MCF 10A (cell line): ENCODE results near the gene CPVL. TPM values are rescaled to one million over a fixed set of nuclear protein-coding genes. Genes with fewer than 3 reads are reported as not detected.
"Not testable (repeated sequence)": the region's sequence is repeated elsewhere in the genome, so short reads cannot be mapped to it uniquely, and the experiment has no call there.

Experiments used
- BruUV-seq: library from RNA; stranded (reverse); fragments of 400-500 nt; replicated peaks from 2 replicates; lab custom pipeline; 2021; lab: Mats Ljungman, UMichigan
- CTCF ChIA-PET: fragments of 300-600 bp; sonication (Branson Sonifier 250); formaldehyde crosslinking; extraction: SDS; loops from one replicate; lab custom pipeline; 2021; ENCODE audit warnings: antibody characterized with exemption, inconsistent platforms; lab: Yijun Ruan, JAX
- POLR2A ChIA-PET: fragments of 300-600, 350-650 bp; sonication (Branson Sonifier 250); formaldehyde crosslinking; extraction: SDS; loops from one replicate; lab custom pipeline; 2020; ENCODE audit warnings: antibody characterized with exemption, inconsistent platforms; lab: Yijun Ruan, JAX
- DNase-seq: peaks from one replicate; pipeline ENCODE4 v3.0.0-alpha.2; 2018; ENCODE audit not compliant: unreplicated experiment
- H3K27ac Mint-ChIP-seq: one replicate; pipeline ENCODE4 v1.8.0; 2022; ENCODE audit warnings: mild to moderate bottlenecking, low read depth, mixed read lengths; ENCODE audit not compliant: unreplicated experiment
- H3K27me3 Mint-ChIP-seq: one replicate; pipeline ENCODE4 v1.8.0; 2022; ENCODE audit warnings: mixed read lengths; ENCODE audit not compliant: insufficient read depth, unreplicated experiment
- H3K36me3 Mint-ChIP-seq: one replicate; pipeline ENCODE4 v1.8.0; 2022; ENCODE audit warnings: mild to moderate bottlenecking, moderate library complexity, mixed read lengths; ENCODE audit not compliant: insufficient read depth, unreplicated experiment
- H3K4me1 Mint-ChIP-seq: one replicate; pipeline ENCODE4 v1.8.0; 2022; ENCODE audit warnings: mixed read lengths; ENCODE audit not compliant: insufficient read depth, unreplicated experiment
- H3K4me3 Mint-ChIP-seq: one replicate; pipeline ENCODE4 v1.8.0; 2022; ENCODE audit warnings: mild to moderate bottlenecking, moderate library complexity, mixed read lengths; ENCODE audit not compliant: unreplicated experiment
- H3K9me3 Mint-ChIP-seq: one replicate; pipeline ENCODE4 v1.8.0; 2022; ENCODE audit warnings: mixed read lengths; ENCODE audit not compliant: unreplicated experiment
- intact Hi-C: fragments of 100-400 bp; cut with micrococcal nuclease; formaldehyde crosslinking; loops from 2 replicates; pipeline ENCODE4 v1.14.1; 2022
- total RNA-seq: library from RNA; stranded (reverse); gene quantifications from 2 replicates; pipeline ENCODE4 v1.2.3, GENCODE V29; 2022
- TF ChIP-seq, protein P1 (sequence below): fragments of 200-600 bp; IDR thresholded peaks from one replicate; pipeline ENCODE4 v1.8.0; 2022; ENCODE audit warnings: antibody characterized with exemption, mild to moderate bottlenecking; ENCODE audit not compliant: unreplicated experiment

The CPVL gene
- total RNA-seq, 1 experiment from 2014 or later, result 49.0 TPM

DNA sequence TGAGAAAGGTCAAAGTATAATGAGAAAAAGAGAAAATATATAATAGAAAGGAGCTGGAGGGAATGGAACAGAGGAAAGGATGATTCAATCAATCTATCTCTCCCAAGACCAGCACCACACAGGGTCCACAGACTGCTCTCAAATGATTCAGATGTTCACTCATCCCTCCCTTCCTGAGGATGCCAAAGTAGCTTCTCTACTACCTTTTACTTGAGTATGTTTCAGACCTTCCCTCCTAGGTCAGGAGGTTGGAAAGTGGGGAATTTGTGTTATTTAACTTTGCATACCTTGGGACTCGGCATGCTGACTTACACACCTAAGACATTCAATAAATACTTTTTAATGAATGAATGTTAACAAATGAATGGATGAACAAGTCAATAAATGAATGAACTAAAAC is 30.6 kb downstream of the CPVL start:
- Mint-ChIP-seq H3K4me1 (peaks cover 33% of the 10 kb centered on the region), H3K4me3 (peak overlapping the region; percentile 4), H3K27me3 (no peaks in the 10 kb centered on the region), H3K27ac (peak overlapping the region; percentile 68), H3K36me3 (peaks cover 26% of the 10 kb centered on the region), H3K9me3 (no peaks in the 10 kb centered on the region)
- CTCF ChIA-PET, result interaction anchor here (0.6 to 23.6 kb wide), 4 partner anchors 142 to 292 kb away, joined by 3 to 712 read pairs (median 24); no protein-coding TSS in a partner anchor
- no peak for DNase-seq
- TF ChIP-seq, protein P1, sequence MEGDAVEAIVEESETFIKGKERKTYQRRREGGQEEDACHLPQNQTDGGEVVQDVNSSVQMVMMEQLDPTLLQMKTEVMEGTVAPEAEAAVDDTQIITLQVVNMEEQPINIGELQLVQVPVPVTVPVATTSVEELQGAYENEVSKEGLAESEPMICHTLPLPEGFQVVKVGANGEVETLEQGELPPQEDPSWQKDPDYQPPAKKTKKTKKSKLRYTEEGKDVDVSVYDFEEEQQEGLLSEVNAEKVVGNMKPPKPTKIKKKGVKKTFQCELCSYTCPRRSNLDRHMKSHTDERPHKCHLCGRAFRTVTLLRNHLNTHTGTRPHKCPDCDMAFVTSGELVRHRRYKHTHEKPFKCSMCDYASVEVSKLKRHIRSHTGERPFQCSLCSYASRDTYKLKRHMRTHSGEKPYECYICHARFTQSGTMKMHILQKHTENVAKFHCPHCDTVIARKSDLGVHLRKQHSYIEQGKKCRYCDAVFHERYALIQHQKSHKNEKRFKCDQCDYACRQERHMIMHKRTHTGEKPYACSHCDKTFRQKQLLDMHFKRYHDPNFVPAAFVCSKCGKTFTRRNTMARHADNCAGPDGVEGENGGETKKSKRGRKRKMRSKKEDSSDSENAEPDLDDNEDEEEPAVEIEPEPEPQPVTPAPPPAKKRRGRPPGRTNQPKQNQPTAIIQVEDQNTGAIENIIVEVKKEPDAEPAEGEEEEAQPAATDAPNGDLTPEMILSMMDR, result no peak
- POLR2A ChIA-PET, result interaction anchor here (0.6 to 1.0 kb wide), 2 partner anchors 9 to 25 kb away, joined by 3 to 7 read pairs; no protein-coding TSS in a partner anchor
- intact Hi-C loops, result no loop called here
- no TSS peak for BruUV-seq

DNA sequence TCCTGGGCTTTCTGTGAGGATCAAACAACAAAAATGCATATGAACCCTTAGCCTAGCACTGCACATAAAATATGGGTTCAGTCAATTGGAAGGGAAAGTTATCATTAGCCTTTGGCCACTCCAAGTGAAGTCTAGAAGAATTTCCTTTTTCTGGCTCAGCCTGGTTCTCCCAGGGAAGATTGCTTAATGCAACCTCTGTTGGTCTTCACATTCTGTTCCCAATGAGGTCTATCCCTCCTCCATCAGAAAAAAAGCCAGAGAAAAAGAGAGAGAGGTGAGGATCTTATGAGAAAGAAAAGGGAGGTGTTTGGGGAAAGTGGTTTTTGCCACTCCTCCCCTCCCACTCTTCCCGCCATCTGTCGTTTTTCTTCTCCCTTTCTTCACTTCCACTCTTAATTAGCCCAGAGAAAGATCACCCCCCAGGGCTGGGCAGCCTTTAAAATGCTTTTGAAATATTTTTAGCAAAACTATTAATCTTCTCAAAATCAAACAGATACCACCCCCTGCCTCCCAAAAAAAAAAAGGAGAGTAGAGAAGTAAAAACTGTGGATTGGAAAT is 31.1 kb downstream of the CPVL start:
- Mint-ChIP-seq H3K27ac (peak overlapping the region; percentile 68), H3K4me3 (peak overlapping the region; percentile 4), H3K4me1 (peaks cover 39% of the 10 kb centered on the region), H3K36me3 (peaks cover 31% of the 10 kb centered on the region), H3K27me3 (no peaks in the 10 kb centered on the region), H3K9me3 (no peaks in the 10 kb centered on the region)
- ChIA-PET POLR2A (interaction anchor here (0.6 to 2.6 kb wide), 3 partner anchors 9 to 26 kb away, joined by 3 to 7 read pairs (median 7); no protein-coding TSS in a partner anchor), CTCF (interaction anchor here (0.6 to 23.6 kb wide), 10 partner anchors 11 to 293 kb away, joined by 3 to 712 read pairs (median 3); no protein-coding TSS in a partner anchor)
- peak; percentile 44 for DNase-seq
- TF ChIP-seq, protein P1, result no peak
- intact Hi-C loops, result no loop called here
- BruUV-seq, result no TSS peak

DNA sequence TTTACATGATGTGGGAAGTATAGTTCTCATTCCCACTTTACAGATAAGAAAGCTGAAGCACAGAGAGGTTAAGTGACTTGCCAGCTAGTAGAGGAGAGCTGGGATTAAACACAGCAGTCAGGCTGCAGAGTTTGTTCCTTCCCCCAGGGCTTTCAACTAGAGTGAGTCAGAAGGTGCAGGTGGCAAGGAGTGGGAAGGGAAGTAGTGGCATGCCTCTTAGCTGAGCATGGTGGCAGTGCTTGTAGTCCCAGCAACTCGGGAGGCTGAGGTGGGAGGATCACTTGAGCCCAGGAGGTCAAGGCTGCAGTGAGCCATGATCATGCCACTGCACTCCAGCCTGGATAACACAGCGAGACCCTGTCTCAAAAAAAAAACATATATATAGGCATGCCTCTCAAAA is 32.1 kb downstream of the CPVL start:
- BruUV-seq, H3K9me3 Mint-ChIP-seq, H3K27me3 Mint-ChIP-seq: not testable (repeated sequence)
- intact Hi-C loops, result loop anchor here (5.0 kb wide), 1 partner anchor 78 kb away; the partner anchor contains the start of gene CHN2
- CTCF ChIA-PET, result interaction anchor here (0.6 to 23.6 kb wide), 17 partner anchors 10 to 1850 kb away, joined by 3 to 712 read pairs (median 4); no protein-coding TSS in a partner anchor
- Mint-ChIP-seq H3K4me1 (peaks cover 48% of the 10 kb centered on the region), H3K4me3 (peak overlapping the region; percentile 68), H3K27ac (peak overlapping the region; percentile 84), H3K36me3 (peaks cover 22% of the 10 kb centered on the region)
- POLR2A ChIA-PET, result interaction anchor here (0.7 to 2.6 kb wide), 11 partner anchors 13 to 299 kb away, joined by 3 to 13 read pairs (median 6); no protein-coding TSS in a partner anchor
- DNase-seq, result peak; percentile 44

DNA sequence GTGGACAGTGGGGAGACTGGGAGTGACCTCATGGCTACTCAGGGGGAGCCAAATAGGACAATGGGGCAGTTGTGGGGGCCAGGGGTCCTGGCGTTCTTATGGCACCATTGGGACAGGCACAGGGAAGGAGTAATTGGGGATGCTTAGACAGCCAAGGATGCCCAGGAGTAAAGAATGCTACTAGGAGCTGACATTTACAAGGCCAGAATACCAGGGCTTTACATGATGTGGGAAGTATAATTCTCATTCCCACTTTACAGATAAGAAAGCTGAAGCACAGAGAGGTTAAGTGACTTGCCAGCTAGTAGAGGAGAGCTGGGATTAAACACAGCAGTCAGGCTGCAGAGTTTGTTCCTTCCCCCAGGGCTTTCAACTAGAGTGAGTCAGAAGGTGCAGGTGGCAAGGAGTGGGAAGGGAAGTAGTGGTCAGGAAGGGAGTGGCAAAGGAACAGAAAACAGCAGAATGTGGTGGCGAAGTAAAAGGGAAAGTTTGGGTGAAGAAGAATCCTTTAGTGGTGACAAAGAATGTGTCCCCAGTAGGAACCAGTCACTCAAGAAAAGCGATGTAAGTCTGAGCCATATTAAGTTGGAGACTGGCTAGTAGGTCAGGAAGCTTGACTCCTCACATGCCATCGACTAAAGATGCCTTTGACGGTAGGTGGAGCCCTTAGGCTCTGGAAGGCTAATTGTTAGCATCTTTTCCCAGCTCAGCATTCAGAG is 32.8 kb downstream of the CPVL start:
- H3K9me3 Mint-ChIP-seq, result no peaks in the 10 kb centered on the region
- peaks cover 51% of the 10 kb centered on the region for H3K4me1 Mint-ChIP-seq
- peak; percentile 82 for DNase-seq
- H3K27ac Mint-ChIP-seq, result peak overlapping the region; percentile 84
- H3K27me3 Mint-ChIP-seq, result no peaks in the 10 kb centered on the region
- peak overlapping the region; percentile 68 for H3K4me3 Mint-ChIP-seq
- ChIA-PET CTCF (interaction anchor here (0.6 to 23.6 kb wide), 20 partner anchors 12 to 1849 kb away, joined by 3 to 712 read pairs (median 4); no protein-coding TSS in a partner anchor), POLR2A (interaction anchor here (0.7 to 2.6 kb wide), 14 partner anchors 8 to 493 kb away, joined by 3 to 13 read pairs (median 5); no protein-coding TSS in a partner anchor)
- TF ChIP-seq, protein P1, result peak; percentile 40
- H3K36me3 Mint-ChIP-seq, result peaks cover 22% of the 10 kb centered on the region
- no TSS peak for BruUV-seq
- intact Hi-C loops, result loop anchor here (1.0 to 5.0 kb wide), 3 partner anchors 79 to 295 kb away; partner anchors contain the start of gene CHN2
